Stimulated activated CD4-positive, alpha-beta T cell treated with anti-CD3 and anti-CD28 coated beads, Interleukin-2, amount 100 ng/mL, for 24 hours (primary cell): Measurements from ENCODE around the gene ZRANB2.

ENCODE experiments used
- DNase-seq, 2 donors: peaks; one replicate each; pipeline ENCODE4 v3.0.0-alpha.2; 2020

ZRANB2 gene

GRCh38 chr1:71068325-71069240 lies 12.3 kb downstream of the ZRANB2 start:
- no peak for DNase-seq

DNA sequence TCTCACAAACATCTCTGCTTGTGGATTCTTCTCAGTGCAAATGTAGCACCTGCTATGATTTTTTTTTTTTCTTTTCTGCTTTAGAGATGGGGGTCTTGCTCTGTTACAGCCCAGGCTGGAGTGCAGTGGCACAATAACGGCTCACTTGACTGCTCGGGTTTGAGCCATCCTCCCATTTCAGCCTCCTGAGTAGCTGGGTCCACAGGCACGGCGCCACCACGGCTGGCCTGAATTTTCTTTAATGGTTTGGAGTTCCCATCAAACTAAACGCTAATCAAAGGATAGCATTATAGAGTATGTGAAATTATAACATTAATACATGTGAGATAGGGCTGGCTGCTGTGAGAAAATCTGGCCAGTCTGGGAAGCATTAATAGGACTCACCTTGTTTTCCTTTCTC lies 26.0 kb downstream of the ZRANB2 start:
- DNase-seq: no peak

DNA sequence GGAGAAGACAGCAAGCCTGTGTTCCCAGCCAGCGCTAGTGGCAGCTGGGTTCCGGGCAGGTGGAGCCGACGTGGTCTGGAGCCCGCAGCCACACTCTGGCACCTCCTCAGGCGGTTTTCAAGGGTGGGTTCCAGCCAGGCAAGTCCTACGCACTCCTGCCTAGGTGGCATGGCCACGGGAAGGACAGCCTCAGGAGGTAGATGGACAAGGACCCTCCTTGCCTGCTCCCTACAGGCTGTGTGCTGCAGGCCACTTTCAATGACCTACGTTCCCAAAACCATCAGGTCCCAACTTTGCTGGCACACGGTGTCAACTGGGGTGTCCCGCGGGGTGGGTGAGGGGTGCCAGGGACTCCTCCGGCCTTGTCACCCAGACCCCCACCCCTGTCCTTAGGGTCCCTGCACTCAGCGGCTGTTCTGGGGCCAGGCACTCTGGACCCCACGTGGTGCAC lies 26.5 kb downstream of the ZRANB2 start:
- DNase-seq: peak in 1 of 2 donors; percentile 13

GRCh38 chr1:71053758-71054157 lies 27.1 kb downstream of the ZRANB2 start:
- peak in 1 of 2 donors; percentile 5 for DNase-seq

DNA sequence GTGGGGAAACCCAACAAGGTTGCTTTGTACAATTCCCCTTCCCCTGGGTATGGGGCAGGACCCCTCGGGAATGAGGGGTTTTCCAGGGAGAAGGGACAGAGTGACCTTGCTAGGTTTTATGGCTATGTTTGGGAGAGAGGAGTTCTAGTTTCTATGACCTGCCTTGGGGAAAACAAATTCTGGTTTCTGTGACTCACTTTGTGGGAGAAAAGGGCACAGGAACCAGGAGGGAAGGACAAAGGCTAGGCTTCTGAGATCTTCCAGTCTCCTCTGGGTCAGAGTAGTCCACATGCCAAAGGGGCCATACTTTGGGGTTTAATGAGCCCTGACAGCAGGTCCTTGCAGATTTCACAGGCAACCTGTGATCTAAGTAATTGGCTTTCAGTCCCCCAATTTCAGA lies 27.7 kb downstream of the ZRANB2 start:
- no peak for DNase-seq

DNA sequence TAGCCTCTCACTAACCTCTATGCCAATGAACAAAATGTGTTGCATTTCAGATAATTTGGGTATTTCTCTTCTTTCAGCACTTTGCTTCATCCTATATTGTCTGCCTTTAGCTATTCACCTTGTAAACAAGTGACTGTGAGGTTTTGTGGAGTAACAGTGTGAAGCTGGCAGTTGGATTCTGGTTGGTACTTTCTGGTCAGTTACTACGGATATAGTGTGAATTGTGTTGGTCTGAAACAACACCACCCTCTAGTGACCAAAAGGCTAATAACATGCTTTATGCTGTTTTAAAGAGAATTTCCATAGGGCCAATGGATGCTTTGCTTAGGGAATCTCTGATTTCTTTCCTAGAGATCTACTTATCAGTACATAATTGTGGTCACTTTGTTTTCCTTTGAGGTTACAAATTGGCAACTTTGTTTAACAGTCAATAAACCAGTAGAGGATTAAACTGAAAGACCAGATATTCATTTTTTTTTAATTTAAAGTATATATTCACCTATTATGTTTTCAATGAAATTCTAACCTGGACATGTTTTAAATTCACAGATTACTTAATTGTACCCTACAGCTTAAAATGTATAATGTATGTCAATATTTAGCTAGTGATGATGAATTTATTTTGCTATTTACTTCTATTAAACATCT lies 30.8 kb downstream of the ZRANB2 start:
- DNase-seq: no peak

- DNase-seq: peak; percentile 52 to 64
These were observed 32.9 kb downstream of the ZRANB2 start, which contains the start of gene PTGER3 for GRCh38 chr1:71047635-71048607. Gene PTGER3, minus strand, starts transcription at chr1:71047816. Its CDS starts 239 bp downstream, at chr1:71047577.

DNA sequence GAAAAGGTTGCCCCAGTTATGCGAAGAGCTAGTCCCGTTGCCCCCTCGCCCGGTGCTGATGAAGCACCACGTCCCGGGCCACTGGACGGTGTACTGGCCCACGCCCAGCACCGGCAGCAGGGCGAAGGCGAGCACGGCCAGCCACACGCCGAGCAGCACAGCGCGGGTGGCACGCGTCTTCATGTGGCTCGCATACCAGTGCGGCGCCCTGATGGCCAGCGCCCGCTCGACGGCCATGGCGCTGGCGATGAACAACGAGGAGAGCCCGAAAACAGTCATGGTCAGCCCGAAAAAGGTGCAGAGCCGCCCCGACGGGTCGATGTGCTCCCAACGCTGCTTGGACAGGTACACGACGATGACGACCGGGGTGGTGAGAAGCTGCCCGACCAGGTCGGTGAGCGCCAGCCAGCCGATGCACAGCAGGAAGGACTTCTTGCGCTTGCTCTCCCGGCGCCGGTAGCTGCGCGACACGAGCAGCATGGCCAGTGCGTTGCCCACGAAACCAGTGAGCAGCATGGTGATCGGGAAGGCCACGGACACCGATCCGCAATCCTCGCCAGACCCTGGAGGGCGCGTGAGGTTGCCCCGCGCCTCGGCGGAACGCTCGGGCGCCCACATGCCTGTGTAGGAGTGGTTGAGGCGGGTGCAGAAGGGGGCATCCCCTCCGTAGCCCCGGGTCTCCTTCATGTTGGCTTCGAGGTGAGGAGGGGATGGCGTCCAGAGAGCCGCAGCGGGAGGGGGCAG lies 33.8 kb downstream of the ZRANB2 start:
- DNase-seq: peak in 1 of 2 donors; percentile 20

- no peak for DNase-seq
These were observed 35.3 kb downstream of the ZRANB2 start for GRCh38 chr1:71045463-71046028.

DNA sequence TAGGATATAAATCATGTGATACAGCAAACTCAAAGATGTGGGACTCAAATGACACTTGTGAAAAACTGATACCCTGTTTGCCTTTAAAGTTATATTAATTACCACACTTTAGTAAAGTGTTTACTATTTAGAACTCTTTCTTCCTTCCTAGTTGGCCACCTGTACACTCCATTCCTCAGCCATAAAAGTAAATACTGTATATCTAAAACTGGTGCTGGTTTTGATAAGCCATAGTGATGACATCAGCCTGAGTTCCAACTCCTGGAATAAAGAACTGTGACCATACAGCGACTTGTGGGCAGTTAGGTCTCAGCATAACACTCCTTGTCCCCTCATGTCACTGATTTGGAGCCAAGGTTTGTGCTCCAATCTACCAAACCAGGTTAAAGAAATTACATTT lies 36.0 kb downstream of the ZRANB2 start:
- no peak for DNase-seq

DNA sequence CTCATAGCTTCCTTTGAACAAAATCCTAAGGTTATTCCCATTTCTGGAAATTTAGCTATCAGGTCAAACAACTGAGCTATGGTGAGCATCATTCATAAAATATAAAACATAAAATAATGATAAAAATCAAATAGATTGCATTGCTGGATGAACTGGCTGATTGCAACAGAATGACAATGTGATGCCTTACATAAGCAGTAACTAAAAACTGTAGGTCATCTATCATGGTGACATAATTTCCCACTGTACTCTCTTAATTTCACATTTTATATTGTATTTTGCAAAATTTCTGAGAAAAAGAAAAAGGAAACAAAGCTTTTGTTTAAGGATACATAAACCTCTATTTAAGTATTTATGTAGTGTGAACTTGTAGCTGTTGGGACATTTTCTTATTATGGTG lies 37.8 kb downstream of the ZRANB2 start:
- DNase-seq: no peak

DNA sequence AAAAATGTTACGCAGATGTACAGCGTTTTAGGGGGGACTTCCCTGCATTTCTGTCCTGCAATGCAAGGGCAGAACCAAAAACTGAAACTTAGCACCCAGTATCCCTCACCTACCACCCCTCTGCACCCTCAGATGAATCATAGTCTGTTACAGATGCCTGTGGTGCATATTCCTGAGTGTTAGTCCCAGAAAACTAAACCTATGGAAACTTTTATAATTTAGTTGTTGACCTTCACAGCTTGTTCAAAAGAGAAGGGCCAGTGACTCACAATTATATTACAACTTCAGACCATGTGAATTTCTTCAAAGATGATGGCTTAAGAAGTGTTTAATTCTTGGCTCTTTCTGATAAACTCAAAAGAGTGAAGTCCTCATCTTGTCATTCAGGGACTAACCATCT lies 39.0 kb downstream of the ZRANB2 start:
- no peak for DNase-seq

DNA sequence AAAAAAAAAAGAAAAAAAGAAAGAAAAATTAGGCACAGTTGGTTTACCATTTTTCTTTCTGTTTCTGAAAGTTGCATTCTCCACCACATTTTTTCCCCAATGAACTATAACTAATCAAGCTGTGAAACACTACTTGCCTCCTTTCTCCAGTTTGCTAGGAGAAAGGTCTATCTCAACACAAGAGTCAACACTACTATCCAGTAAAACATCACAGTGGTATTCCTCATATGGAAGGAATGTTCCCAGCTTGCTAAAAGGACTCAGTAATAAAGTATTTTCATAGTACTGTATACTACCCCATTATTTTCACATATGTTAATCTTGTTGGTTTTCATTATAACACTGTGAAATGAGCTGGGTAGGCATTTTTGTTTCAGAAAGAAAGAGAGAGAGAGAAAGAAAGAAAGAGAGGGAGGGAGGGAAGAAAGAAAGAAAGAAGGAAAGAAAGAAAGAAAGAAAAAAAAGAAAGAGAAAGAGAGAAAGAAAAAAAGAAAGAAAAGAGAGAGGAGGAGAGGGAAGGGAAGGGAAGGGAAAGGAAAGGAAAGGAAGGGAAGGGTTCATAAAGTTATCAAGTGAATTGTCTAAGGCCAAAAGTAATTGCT lies 41.1 kb downstream of the ZRANB2 start:
- no peak for DNase-seq

DNA sequence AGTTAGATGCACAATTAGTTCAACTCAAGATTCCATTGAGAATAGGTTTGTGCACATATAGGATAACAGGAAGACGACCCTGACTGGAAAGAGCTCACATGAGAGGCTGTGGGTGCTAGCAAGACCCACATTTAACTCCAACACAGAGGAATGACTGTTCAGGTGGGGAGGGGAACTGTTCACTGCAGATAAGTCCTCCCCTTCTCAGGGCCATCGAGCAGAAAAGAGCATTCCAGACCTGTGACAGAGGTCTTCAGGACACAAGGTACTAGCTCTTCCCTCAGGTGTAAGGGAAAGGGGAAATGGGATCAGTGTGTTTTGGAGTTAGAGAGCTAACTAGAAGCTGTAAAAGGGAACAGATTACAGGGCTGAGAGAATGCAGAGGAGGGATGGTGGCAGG lies 41.9 kb downstream of the ZRANB2 start:
- no peak for DNase-seq

GRCh38 chr1:71037829-71038620 lies 42.8 kb downstream of the ZRANB2 start:
- DNase-seq: no peak

DNA sequence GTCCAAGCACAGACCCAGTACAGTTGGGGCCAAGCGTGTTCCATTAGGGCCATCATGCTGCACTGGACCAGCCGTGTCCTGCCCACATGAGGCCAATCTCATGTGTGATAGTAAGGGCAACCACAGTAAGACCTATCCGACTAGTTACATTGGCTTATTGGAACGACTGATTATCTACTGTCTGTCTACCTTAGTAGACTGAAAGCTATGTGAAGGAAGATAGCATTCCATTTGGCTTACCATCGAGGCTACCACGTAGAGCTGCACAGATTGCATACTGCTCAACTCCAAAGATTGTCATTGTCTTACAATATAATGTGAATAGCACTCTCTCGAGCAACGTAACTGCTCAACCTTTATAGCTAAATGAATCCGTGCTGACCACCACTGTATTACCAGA lies 43.8 kb downstream of the ZRANB2 start:
- no peak for DNase-seq

DNA sequence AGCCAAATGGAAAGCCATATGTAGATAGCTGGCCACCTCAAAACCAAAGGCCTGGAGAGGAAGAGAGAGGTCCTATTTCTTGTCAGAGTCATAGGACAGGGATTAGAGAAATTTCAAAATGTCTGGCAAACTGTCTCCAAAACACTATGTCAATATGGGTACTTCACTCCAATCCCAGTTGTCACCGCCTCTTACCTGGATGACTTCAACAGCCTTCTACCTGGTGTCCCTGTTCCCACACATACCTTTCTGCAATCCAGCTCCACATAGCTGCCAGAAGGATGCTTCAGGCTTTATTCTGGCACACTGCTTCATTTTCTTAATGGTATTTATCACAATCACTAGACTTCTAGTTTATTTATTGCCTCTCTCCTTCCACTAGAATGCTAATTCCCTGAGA lies 47.7 kb downstream of the ZRANB2 start:
- DNase-seq: no peak

DNA sequence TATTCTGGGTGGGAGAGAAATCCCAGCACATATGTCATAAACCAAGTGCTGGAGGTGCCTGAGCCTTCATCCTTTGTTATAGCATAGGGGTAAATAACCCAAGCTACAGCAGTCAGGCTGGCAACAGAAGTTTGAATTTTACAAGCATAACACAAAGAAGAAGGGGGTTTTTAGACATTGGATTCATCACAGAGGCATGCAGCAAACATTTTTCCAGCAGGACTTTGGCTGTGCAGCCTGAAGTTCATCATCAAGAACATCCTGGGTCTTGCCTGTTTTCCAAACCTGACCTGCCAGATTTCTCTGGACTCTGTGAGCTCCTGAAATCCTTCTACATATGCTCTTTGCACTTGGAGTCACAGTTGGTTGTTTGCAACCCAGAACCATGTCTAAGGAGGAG lies 49.4 kb downstream of the ZRANB2 start:
- no peak for DNase-seq

DNA sequence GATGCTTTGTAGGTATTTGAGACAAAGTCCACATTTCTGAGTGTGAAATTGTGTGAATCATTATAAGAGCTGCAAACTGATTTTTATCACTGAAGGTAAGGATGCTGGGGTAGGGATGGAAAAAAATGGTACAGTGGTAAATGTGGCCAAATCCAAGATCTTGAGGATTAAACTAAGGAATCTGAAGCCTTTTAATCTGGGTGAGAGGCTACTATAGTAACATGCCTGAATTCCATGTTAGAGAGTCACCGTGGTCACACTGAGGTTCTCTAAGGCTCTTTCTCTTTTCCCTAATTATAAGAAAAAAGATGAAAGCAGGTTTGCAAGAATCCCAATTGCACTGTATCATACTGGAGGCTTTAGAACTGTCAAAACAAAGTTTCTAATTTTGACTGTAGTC lies 50.8 kb downstream of the ZRANB2 start:
- no peak for DNase-seq

GRCh38 chr1:71028981-71029380 lies 51.9 kb downstream of the ZRANB2 start:
- no peak for DNase-seq

- DNase-seq: no peak
These were observed 52.8 kb downstream of the ZRANB2 start for GRCh38 chr1:71027991-71028390.
